GM11168 (cell line): ENCODE measurements around the gene PXN.

ENCODE experiments used
- in situ Hi-C: fragments of 300-500 bp; cut with MboI; formaldehyde crosslinking; loops from one replicate; pipeline ENCODE4 v1.12.0; 2022; ENCODE audit warnings: low sequenced_read_pairs; ENCODE audit not compliant: unreplicated experiment

The PXN gene

DNA sequence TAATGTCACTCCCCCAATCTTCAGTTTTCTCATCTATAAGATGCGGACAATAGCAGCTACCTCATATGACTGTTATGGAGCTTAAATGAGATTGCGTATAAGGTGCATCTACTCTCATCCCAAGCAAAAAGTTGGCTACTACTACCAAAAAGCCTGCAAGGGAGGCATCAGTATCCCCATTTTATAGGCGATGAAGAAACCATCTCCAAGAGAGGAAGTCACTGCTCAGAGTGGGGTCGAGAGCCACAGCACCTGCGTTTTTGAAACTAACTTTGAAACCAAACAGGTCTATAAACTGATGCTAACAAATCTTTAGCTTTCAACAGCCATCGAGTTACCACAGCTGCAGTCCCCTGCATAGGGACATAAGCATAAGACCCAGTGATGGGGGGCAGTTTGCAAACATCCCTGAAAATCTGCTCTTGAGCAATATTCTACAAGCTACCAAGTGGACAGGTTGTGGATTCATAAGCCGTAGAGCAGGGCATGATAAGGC is 74.5 kb downstream of the PXN start:
- in situ Hi-C loops, result no loop called here

DNA sequence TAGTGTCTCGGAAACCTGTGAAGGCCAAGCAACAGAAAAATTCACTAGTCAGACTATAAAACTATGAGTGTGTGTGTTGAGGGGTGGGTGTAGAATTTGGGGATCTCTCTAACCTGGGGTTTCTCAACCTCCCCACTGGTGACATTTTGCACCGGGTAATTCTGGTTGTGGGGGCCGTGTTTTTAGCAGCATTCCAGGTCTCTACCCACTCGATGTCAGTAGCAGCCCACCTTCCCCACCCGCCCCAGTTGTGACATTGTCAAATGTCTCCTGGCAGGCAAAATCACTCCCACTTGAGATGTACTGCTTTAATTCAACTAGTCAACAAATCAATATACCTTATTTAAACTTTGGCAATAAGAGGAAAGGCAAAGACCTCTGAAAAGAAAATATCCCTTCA is 75.1 kb downstream of the PXN start:
- in situ Hi-C loops, result no loop called here

DNA sequence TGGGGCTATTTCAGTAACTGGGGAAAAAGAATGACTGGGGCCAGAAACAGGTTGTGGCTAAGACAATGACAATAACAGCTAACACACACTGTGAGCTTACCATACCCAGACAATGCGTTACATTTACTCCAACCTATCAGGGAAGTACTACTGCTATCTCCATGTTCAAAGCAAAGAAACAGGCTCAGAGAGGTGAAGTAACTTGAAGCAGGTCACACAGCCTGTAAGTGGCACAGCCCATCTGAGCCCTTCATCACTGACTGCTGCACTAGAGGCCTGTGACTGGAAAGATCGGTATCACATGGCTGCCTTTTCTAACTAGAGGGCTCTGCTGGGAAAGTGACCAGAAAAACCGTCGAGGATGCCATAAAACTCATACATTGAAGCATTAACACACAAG is 78.9 kb downstream of the PXN start:
- in situ Hi-C loops, result no loop called here

DNA sequence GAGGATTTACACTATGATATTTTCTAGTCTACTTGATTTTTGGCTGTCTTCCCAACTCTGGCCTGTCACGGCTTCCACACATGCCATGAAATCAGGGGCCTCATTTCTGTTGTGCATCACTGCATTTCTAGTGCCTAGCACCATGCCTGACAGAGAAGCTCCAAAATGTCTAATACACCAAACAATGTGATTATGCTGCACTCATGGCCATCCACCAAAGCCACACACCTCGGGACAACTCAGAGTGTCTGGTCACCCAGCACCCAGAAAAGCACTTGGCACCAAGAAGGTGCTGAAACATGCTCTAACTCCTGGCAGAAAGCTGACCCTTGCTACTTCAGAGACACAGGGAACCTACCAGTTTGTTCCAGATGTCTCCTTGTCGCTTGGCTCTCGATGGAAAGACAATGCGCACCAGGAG is 82.3 kb downstream of the PXN start:
- in situ Hi-C loops, result no loop called here

DNA sequence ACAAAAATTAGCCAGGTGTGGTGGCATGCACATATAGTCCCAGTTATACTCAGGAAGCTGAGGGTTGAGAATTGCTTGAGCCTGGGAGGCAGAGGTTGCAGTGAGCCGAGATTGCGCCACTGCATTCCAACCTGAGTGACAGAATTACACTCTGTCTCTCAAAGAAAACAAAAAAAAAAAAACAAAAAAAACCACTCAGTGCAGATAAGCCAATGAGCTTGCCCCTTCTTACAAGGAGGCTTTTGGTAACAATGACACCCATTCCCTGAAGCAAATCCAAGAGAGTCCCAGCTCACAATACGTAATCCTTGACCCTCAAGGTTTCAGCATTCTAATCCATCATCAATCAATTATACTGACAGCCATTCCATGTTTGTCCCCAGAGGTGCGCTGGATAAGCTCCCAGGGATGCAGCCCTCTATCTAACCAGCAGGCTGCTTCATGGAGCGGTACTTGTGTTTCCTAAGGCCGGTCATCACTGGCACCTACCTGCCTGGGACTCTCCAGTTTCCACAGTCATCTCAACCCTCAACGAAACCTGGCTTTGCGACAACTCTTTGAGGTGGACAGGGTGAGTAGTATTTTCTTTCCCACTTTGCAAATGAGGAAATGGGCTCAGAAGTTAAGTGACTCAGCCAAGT is 83.4 kb downstream of the PXN start:
- in situ Hi-C loops, result no loop called here

DNA sequence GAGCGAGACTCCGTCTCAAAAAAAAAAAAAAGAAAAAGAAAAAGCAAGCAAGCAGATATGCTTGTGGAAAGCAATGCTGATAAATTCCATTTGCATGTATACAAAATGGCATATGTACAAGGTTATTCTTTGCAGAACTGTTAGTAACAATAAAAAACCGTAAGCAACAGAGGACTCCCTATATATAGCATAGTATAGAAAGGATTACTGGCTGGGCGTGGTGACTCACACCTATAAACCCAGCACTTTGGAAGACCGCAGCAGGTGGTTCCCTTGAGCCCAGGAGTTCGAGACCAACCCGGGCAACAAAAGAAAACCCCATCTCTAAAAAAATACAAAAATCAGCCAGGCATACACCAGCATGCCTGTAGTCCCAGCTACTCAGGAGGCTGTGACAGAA is 84.6 kb downstream of the PXN start:
- in situ Hi-C loops, result no loop called here

GRCh38 chr12:120175537-120175936 is 90.0 kb downstream of the PXN start:
- in situ Hi-C loops, result no loop called here

DNA sequence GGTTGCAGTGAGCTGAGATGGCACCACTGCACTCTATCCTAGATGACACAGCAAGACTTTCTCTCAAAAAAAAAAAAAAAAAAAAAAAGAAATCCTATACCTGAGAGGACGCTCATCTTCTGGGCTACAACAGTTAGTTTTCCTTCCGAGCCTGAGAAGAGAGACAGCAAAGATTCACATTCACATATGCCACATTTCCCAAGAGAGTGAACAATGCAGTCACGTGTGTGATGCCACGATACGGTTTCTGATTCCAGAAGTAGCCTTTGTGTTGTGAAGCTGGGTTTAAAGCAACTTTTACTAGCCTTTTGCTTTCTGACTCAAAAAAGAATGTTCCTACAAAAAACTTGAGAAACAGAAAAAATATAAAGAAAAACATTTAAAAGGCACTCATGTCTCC is 90.5 kb downstream of the PXN start:
- in situ Hi-C loops, result no loop called here

DNA sequence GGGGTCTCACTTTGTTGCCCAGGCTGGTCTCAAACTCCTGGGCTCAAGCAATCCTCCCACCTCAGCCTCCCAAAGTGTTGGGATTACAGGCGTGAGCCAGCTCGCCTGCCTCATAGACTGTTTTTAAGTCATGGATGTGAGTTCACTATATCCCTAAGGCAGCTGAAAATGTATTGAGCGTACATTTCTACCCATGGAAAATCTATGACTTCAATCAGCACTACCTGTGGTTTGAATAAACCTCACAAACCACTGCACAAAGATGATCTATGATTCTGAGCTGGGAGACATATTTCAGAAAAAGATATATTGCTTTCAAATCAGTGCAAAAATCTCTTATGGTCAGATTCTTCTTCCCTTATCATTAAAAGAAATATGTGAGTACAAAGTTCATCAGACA is 93.5 kb downstream of the PXN start:
- in situ Hi-C loops, result no loop called here

- in situ Hi-C loops, result no loop called here
Measured at GRCh38 chr12:120170631-120171030, 94.9 kb downstream of the PXN start.

DNA sequence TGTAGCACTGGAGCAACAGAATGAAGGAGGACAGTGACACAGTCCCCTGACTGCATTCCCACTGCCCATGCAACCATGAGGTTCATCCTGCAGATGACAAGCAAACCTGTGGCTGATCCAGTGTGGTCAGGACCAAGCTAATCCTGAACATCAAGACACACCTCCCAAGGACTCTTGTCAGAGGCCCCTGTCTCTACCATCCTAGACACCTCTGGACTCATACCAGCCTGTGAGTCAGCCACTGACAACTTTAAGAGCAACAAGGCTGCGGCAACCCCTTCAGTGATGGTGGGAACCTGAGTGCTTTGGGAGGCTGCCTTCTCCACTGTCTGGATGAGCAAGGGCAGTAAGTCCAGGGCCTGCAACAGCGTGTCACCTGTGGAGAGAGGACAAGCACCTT is 95.6 kb downstream of the PXN start:
- in situ Hi-C loops, result no loop called here

DNA sequence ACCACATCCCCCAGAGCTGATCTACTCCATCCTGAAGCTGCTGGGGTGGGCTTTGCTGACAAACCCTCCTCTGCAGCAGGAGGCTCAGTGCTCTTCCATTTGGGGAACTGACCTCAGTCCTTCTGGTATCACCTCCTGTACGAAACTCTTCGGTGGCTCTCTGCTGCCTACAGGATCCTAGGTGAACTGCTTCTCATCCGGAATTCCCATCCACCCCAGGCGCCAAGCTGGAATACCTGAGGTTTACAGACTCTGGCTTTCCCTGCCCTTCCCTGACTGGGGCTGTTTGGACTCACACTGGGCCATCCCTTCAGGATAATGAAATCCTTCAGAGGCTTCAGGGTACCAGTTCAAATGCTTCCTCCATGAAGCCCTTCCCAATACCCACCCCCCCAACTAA is 97.2 kb downstream of the PXN start:
- in situ Hi-C loops, result no loop called here

- in situ Hi-C loops, result no loop called here
Measured at GRCh38 chr12:120167529-120168095, 97.9 kb downstream of the PXN start.

DNA sequence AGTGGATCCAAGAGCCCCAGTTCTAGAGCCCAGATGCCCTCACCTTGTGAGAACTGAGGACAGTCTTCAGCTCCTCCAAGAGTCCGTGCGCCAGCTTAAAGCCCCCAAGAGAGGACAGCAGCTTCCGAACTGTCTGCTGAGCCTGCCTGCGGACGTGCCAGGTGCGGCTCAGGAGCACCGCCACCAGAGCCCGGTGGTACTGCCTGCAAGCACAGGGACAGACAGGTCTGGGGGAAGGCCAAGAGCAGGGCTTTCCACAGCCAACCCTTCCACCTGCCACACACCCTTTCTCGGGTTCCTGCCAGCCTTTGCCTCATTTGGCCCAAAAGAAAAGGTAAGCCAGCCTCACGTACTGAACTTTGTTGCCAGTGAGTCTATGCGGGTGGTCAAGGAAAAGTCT is 101.2 kb downstream of the PXN start:
- in situ Hi-C loops, result no loop called here

GRCh38 chr12:120162763-120163162 is 102.8 kb downstream of the PXN start:
- in situ Hi-C loops, result no loop called here

DNA sequence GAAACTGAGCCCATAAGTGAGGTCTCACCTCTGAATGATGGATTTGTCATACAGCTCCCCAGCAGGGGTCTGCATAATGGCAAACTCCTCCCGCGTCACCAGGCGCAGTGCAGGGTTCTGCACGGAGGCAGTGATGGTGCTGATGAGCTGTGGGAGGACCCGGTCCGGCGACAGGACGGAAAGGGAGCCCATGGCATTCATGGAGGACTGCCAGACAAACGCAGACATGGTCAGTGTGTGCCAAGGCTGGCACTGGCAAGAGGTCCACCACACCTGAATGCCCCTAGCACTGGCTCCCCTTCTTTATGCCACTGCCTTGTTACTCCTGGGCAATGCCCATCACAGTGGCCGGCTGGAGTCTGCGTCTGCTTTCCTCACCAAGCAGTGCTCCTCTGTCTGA is 103.7 kb downstream of the PXN start:
- in situ Hi-C loops, result no loop called here
